Ishikawa (cell line): ENCODE results near the gene CCSER1.

Experiments
- CEBPB ChIP-seq: IDR thresholded peaks from 2 replicates; pipeline ENCODE4 v1.6.1; 2012
- CREB1 ChIP-seq: IDR thresholded peaks from 2 replicates; pipeline ENCODE4 v1.6.1; 2012; ENCODE audit warnings: low read depth
- EGR1 ChIP-seq: IDR thresholded peaks from 2 replicates; pipeline ENCODE4 v1.6.1; 2012
- EP300 ChIP-seq: IDR thresholded peaks from 2 replicates; pipeline ENCODE4 v1.6.1; 2012; ENCODE audit warnings: borderline replicate concordance
- FOXM1 ChIP-seq: IDR thresholded peaks from 2 replicates; pipeline ENCODE4 v1.6.1; 2012; ENCODE audit warnings: low read depth, borderline replicate concordance
- NFIC ChIP-seq: IDR thresholded peaks from 2 replicates; pipeline ENCODE4 v1.6.1; 2012
- RAD21 ChIP-seq: IDR thresholded peaks from 2 replicates; pipeline ENCODE4 v1.6.1; 2012; ENCODE audit warnings: low read depth
- TAF1 ChIP-seq: IDR thresholded peaks from 2 replicates; pipeline ENCODE4 v1.6.1; 2012; ENCODE audit warnings: low read depth, mild to moderate bottlenecking
- TCF12 ChIP-seq: IDR thresholded peaks from 2 replicates; pipeline ENCODE4 v1.6.1; 2012; ENCODE audit warnings: low read depth
- TEAD4 ChIP-seq: IDR thresholded peaks from 2 replicates; pipeline ENCODE4 v1.6.1; 2012
- YY1 ChIP-seq: IDR thresholded peaks from 2 replicates; pipeline ENCODE4 v1.6.1; 2012; ENCODE audit warnings: low read depth
- ZBTB7A ChIP-seq: IDR thresholded peaks from 2 replicates; pipeline ENCODE4 v1.6.1; 2012; ENCODE audit warnings: low read depth
- TF ChIP-seq, protein P1 (sequence below): IDR thresholded peaks from 2 replicates; pipeline ENCODE4 v1.6.1; 2012
- TF ChIP-seq, protein P2 (sequence below): IDR thresholded peaks from 2 replicates; pipeline ENCODE4 v1.6.1; 2012; ENCODE audit warnings: low read depth, mild to moderate bottlenecking
- TF ChIP-seq, protein P3 (sequence below): IDR thresholded peaks from 2 replicates; pipeline ENCODE4 v1.6.1; 2012

Gene CCSER1

DNA sequence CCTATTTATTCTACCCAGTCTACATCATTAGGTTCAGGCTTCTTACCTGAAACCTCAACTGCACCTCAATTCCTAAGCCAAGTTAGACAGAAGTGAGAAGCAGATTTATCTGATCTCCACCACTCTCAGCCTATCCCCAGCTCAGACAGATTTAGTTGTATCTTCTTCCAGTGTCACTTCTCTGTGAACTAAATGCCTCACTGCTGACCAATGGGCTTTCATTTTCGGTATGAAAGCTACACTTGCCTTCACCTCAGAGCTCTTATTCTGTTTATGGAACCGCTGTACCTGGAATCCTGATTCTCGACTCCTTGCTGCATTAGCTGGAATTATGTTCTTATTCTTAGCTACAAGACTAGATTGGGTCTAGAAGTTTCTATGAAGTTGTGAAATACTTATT, 833.2 kb downstream of the CCSER1 start:
- TF ChIP-seq EP300 = no peak
- no peak for TF ChIP-seq RAD21
- no peak for TF ChIP-seq EGR1
- TF ChIP-seq, protein P1, sequence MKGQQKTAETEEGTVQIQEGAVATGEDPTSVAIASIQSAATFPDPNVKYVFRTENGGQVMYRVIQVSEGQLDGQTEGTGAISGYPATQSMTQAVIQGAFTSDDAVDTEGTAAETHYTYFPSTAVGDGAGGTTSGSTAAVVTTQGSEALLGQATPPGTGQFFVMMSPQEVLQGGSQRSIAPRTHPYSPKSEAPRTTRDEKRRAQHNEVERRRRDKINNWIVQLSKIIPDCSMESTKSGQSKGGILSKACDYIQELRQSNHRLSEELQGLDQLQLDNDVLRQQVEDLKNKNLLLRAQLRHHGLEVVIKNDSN = no peak
- no peak for TF ChIP-seq YY1
- TF ChIP-seq CEBPB = no peak

DNA sequence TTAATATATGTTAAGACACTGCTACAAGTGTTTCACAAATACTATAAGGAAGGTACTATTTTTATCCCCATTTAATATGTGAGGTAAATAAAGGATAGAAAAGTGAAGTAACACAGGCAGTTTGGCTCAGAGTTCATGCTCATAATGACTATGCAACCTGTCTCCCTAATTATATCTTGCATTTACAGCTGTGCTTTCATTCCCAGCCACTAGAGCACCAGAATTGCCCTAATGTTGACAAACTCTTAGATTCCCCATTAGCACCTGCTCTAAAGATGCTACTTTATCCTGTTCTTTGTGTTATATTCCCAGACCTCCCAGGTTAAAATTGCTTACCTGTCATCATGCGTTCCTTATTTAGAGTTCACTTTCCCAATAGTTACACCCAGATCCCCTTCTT, 833.6 kb downstream of the CCSER1 start:
- TF ChIP-seq YY1 (no peak), ZBTB7A (no peak), TEAD4 (no peak), CREB1 (no peak), FOXM1 (no peak), EGR1 (no peak), RAD21 (no peak), TCF12 (no peak), EP300 (no peak), NFIC (no peak), CEBPB (no peak), TAF1 (no peak)
- TF ChIP-seq, protein P1 = no peak
- TF ChIP-seq, protein P2, sequence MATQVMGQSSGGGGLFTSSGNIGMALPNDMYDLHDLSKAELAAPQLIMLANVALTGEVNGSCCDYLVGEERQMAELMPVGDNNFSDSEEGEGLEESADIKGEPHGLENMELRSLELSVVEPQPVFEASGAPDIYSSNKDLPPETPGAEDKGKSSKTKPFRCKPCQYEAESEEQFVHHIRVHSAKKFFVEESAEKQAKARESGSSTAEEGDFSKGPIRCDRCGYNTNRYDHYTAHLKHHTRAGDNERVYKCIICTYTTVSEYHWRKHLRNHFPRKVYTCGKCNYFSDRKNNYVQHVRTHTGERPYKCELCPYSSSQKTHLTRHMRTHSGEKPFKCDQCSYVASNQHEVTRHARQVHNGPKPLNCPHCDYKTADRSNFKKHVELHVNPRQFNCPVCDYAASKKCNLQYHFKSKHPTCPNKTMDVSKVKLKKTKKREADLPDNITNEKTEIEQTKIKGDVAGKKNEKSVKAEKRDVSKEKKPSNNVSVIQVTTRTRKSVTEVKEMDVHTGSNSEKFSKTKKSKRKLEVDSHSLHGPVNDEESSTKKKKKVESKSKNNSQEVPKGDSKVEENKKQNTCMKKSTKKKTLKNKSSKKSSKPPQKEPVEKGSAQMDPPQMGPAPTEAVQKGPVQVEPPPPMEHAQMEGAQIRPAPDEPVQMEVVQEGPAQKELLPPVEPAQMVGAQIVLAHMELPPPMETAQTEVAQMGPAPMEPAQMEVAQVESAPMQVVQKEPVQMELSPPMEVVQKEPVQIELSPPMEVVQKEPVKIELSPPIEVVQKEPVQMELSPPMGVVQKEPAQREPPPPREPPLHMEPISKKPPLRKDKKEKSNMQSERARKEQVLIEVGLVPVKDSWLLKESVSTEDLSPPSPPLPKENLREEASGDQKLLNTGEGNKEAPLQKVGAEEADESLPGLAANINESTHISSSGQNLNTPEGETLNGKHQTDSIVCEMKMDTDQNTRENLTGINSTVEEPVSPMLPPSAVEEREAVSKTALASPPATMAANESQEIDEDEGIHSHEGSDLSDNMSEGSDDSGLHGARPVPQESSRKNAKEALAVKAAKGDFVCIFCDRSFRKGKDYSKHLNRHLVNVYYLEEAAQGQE = no peak
- TF ChIP-seq, protein P3, sequence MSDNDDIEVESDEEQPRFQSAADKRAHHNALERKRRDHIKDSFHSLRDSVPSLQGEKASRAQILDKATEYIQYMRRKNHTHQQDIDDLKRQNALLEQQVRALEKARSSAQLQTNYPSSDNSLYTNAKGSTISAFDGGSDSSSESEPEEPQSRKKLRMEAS = no peak

DNA sequence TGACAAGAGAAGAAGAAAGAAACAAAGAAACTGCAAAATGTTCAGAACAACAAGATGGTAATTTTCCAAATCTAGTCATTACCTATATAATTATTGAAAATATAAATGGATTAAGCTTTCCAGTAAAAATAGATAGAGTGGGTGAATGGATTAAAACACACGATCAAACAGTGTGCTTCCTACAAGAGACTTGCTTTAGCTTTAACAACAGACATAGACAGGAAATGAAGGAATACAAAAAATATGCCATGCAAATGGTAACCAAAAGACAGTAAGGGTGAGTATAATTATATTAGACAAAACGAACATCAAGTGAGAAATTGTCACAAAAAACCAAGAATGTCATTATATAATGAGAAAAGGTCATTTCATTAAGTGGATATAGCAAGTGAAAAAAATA, 842.8 kb downstream of the CCSER1 start:
- TF ChIP-seq EP300 = no peak
- no peak for TF ChIP-seq YY1
- TF ChIP-seq, protein P1 = no peak
- TF ChIP-seq FOXM1 = no peak
- no peak for TF ChIP-seq CREB1
- no peak for TF ChIP-seq RAD21
- no peak for TF ChIP-seq TAF1
- no peak for TF ChIP-seq CEBPB
- TF ChIP-seq, protein P2 = no peak
- TF ChIP-seq TEAD4 = no peak
- no peak for TF ChIP-seq NFIC
- no peak for TF ChIP-seq TCF12
- no peak for TF ChIP-seq ZBTB7A
- no peak for TF ChIP-seq EGR1
- TF ChIP-seq, protein P3 = no peak

DNA sequence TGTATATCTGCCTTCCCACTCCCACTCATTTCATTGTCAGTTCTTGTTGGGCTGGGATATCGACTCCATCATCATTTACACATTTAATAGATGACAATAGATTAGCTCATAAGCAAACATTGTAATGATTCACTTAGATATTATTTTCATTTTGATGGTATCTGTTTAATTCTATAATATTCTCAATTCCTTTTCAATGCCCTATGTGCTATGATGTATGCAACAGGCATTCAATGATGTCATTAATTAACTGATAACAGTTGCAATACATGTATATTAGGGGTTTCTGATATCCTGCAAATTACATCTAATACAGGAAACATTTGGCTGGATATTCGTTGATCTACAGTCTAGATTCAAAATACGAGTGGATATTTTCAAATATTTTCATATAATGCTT, 850.5 kb downstream of the CCSER1 start:
- TF ChIP-seq TAF1 = no peak
- TF ChIP-seq RAD21 = no peak
- TF ChIP-seq, protein P3 = no peak
- no peak for TF ChIP-seq NFIC
- TF ChIP-seq TEAD4 = no peak
- no peak for TF ChIP-seq CEBPB
- no peak for TF ChIP-seq ZBTB7A
- TF ChIP-seq EP300 = no peak
- no peak for TF ChIP-seq TCF12
- no peak for TF ChIP-seq YY1
- TF ChIP-seq, protein P1 = no peak
- TF ChIP-seq FOXM1 = no peak
- TF ChIP-seq CREB1 = no peak
- TF ChIP-seq, protein P2 = no peak
- no peak for TF ChIP-seq EGR1
